NCI-H1048 (cell line): ENCODE results near the gene RABL2B.

Experiments
- DNase-seq: peaks from one replicate; lab custom pipeline; 2025; lab: John Stamatoyannopoulos, UW

The RABL2B gene

DNA sequence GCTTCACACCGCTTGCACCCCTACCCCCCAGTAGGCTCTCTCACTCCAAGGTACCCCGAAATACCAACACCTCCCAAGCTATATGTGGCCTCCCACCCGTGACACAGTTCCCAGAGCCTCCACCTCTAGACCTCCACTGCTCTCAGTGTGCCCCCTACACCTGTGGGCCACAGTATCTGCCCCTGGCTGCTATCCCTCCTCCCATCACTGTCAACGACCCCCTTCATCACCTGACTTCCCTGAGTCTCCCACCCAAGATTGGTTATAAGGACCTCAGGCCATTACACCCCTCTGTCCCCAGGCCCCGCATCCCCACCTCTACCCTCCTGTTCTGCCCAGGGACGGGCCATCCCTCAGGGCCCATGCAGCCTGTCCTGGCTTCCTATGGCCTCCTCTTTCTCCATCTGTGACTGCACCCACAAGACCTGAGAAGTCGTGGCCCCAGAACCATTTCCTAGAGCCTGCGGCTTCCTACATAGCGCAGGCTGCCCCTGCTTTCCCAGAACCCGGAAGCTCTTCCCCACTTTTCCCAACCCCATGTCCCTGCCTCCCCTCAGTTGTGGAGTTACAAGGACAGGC is 44.7 kb downstream of the RABL2B start:
- no peak for DNase-seq

DNA sequence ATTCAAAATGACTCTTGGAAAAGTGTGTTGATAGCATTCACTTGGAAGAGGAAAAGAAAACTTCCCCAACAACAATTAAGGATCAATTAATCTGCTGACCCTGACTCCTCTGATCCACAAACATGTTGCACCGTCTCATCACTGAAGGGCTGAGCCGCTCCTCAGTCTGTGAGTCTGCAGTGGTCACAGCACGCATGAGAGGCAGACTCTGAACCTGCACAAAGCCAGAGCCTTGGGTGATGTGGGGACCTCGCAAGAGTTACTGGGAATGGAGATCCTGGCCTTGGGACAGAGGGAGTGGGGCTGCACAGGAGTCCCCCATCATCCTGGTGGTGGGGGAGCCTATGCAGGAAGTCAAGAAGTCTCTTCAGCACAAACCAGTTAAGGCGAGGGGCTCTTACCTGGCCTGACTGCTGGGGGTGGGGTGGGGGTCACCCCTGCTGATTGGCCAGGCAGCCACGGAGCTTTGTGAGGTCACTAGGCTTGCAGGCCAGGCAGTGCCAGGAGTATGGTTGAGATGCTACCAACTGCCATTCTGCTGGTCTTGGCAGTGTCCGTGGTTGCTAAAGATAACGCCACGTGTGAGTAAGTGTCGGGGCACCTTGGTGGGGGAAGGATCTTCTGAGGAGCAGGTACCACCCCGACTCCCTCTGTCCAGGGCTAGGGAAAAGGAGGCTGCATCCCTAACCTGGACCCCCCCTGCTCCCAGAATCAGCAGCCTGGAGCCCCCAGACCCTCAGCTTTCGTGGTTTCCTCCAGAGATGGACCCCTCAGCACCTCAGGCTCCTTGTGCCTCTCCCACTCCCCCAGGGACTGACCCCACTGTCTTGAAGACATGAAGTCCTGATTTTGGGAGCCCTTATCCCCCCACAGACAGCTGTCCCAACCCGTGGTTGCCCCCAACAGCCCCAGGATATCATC is 45.4 kb downstream of the RABL2B start, which contains the start of gene ACR:
ACR (plus strand) TSS at position 477 of the 921 bp plus-strand sequence; CDS start at position 509, 32 bp downstream.
- DNase-seq, result no peak

DNA sequence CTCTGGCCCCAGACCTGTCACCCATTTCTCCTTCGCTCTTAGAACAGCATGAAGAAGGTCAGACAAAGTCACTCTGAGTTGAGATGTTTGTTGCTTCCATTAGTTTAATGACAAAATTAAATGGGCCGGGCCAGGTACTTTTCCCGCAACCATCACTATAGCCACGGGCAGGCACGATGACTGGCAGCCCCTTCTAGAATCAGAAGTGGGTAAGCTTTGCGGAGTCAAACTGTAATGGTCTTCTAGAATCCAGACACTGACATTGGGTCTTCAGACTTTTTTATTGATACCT is 47.8 kb downstream of the RABL2B start:
- no peak for DNase-seq

DNA sequence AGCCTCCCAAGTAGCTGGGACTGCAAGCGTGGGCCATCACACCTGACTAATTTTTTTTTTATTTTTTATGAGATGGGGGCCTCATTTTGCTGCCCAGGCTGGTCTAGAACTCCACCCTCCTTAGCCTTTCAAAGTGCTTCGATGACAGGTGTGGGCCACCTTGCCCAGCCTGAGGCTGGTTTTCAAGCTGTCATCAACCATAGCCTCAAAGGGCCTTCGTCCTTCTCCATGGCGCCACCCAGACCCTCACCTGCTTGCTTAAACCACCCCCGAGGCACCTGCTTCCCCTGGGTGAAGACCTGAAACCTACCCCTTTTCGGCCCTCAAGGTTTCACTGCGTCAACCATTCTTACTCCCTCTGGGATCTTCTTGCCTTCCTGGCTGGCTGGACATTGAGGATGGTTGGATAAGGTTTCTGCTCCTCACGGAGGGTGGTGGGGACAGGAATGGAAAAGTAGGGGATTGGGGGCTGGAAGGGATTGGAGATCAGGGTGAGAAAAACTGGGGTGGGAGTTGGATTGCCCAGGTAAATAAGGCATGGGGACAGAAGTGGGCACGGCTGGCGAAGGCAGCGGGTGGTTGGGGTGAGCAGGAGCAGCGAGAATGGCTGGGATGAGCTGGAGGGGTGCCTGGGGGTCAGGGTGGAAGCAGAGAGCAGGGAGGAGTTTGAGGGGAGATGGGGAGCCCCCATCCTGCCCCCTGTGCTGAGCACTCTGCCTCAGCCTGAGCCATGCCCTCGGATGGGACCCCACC is 48.3 kb downstream of the RABL2B start:
- DNase-seq, result no peak

DNA sequence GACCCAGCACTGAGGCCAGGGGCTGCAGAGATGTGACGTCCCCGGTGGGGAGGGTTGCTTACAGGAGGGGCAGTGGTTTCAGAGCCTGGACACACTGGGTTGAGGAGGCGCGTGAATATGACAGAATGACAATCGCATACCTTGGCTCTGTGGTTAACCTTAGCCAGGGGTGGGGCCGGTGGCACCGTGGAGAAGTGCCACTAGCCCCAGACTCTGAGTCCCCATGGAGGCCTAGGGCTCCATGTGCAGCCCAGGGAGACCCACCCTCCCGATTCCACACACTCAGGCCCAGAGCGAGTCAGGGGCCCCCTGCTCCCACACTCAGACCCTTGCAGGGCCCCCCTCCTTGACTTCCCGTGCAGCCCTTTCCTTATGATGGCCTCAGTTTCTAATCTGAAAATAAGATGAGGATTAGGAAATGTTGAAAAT is 49.1 kb downstream of the RABL2B start:
- DNase-seq, result no peak

DNA sequence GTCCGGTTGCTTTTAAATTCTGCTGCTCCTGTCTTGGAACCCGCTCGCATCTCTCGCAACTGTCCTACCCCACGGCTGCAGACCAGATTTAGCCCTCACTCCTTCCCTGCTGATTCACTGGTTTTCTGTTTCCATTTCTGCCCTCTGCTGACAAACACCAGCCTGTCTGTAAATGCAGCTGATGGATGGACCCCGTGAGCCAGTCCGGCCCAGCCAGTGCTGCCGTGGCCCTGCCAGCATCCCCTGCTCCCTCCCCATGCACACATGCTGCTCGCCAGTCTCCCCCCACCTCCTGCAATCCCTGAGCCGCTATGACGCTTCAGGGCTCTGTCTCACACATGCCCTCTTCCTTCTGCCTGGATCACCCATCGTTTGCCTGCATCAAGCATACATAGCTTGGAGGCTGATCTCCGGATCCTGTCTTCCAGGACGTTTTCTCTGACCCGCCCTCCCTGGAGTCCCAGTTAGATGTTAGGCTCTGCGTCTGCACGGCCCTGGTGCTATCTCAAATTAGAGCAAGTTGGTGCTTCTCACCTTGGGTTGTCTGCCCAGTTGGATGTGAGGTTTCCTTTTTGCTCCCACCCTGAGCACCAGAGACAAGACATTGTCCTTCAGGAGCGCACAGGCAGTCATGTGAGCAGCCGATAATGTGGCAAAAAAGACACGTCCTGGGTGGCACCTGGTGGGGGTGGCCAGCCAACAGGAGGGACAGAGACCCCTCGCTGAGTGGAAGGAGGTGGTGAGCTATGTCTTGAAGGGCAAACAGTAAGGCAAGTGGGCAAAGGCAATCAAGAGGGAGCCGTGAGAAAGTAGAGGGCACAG is 49.7 kb downstream of the RABL2B start:
- DNase-seq, result no peak

DNA sequence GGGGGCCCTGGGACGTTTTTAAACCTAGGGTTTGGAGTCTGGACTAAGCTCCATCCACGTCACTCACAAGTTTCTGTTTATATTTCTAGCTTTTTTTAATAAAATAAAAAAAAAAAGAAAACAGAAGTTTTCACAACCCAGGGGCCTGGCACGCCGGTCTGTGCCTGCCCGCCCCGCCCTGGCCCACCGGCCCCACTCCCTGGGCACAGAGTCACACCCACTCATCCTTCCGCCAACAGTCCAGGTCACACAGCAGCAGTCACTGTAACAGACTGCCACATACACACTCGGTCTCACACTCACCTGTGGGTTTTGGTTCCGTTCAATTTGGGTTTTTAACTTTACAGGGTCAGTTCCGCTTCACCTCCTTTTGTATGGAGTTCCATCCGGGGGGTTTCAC is 50.8 kb downstream of the RABL2B start:
- DNase-seq, result no peak

DNA sequence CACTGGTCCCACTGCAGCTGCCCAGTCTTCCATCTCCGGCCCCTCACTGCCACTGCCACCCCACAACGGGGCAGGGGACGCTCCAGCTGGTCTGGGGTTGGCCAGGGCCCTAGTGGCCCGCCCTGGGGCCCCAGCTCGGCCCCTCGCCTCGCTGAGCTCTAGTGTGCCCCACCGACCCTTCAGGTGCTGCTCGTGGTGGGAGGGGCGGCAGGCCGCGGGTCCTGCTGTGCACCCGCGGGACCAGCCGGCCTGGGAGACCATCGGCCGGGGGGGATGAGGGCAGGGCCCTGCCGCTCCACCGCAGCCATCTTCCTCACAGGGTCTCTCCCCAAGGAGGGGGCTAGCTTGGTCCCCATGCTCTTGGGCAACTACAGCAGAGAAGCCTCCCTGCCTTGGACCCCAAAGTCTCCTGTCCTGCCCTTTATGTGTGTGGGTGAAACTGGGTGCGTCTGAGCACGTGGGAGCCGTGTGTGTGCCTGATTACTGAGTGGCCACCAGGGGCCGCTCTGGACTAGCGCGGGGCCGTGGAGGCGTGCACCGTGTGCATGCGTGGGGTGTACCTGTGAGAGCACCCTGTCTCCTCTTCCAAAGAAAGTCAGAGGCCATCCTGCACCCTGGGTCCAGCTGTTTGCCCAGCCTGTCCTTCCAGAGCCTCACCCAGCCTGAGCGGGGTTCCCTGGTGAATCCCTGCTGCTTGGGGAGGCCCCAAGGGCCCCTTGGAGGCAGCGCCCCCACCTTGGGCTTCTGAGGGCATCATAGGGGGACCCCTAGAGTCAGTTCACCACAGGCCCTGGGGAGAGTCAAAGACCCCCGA is 51.4 kb downstream of the RABL2B start:
- DNase-seq, result no peak

DNA sequence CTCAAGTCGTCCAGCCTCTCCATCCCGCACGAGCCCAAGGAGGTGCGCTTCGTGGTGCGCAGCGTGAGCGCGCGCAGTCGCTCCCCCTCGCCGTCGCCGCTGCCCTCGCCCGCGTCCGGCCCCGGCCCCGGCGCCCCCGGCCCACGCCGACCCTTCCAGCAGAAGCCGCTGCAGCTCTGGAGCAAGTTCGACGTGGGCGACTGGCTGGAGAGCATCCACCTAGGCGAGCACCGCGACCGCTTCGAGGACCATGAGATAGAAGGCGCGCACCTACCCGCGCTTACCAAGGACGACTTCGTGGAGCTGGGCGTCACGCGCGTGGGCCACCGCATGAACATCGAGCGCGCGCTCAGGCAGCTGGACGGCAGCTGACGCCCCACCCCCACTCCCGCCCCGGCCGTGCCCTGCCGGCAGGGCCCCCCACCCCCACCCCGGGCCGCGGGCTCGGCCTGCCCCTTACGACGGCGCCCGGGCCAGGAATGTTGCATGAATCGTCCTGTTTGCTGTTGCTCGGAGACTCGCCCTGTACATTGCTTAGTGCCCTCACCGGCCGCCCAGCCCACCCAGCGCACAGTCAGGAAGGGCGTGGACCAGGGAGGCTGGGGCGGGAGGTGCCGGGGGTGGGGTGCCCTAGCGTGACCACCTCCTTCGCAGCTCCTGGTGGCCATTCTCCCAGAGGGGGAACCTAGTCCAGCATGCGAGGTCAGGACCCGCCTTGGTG is 52.3 kb downstream of the RABL2B start:
- no peak for DNase-seq

DNA sequence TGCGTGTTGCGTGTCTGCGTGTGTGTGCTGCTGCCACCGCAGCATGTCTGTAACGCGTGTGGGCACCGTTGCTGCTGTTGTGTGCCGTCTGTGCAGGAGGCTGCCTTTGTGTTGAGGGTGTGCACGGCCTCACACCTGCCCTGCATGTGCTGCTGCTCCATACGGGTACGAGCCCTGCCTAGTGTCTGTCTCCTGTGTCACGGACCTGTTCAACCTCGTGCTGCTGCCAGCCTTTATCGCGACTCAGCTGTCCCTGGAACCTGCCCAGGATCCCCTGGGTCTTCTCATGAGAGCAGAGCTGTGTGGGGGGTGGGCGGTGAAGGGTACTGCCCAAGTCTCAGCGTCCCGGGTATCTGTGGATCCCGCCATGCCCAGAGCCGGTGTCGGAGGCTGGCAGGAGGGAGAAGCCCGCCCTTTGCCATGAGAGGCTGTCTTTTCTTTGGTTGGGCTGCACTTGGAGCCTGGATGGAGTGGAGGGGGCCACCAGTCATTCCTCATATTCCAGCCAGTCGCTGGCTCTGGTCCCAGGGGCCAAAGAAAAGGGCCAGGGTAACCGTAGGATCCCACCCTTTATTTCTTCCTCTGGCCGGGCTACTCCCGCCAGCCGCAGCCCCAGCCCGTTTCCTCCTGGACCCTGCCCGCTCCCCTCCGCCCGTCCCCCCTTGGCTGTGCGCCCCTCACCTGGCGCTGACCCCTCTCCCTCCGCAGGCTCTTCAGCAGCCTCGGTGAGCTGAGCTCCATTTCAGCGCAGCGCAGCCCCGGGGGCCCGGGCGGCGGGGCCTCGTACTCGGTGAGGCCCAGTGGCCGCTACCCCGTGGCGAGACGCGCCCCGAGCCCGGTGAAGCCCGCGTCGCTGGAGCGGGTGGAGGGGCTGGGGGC is 53.2 kb downstream of the RABL2B start:
- no peak for DNase-seq

DNA sequence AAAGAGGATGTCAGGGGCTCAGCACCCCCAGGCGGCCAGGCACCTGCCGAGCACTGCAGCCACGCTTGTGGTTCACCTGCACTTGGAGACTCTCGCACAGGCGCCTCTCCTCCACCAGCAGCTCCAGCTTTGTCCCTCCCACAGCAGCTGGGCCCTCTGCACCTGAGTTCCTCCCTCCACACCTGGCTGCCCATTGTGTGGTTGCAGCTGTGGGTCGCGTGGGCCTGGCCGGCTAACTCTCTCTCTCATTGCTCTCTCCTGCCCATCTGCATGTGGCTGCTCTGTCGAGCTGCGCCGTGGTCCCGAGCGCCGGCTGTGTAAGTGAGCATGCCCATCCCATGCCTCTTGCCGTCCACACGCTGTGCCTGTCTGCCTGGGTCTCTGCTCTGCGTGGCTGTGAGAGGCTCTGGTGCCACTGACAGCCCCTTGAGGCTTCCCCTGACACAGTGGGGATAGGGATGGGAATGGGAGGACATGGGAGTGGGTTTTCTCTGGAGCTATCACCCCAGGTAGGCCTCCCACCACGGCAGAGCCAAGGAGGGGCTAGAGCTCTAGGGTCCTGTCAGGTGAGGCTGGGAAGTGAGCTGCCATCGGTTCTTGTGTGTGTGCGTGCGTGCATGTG is 53.9 kb downstream of the RABL2B start:
- no peak for DNase-seq

DNA sequence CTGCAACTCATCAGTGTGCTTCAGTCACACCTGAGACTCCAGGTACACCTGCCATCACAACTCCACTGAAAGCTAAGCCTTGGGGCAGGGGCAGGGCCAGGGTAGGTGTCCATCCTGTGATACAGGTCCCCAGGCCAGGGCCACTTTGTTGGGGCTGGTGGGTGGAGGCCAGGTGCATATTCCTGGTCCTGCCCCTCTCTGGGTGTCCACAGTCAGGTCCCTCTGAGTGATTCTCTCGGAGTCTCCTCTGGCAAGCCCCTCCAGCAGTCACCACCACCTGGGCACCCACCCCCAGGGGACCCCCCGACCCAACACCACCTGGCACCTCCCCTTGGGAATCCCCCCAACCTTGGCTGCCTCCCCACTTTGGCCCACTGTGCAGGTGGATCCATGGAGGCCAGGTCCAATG is 54.9 kb downstream of the RABL2B start:
- DNase-seq, result no peak

DNA sequence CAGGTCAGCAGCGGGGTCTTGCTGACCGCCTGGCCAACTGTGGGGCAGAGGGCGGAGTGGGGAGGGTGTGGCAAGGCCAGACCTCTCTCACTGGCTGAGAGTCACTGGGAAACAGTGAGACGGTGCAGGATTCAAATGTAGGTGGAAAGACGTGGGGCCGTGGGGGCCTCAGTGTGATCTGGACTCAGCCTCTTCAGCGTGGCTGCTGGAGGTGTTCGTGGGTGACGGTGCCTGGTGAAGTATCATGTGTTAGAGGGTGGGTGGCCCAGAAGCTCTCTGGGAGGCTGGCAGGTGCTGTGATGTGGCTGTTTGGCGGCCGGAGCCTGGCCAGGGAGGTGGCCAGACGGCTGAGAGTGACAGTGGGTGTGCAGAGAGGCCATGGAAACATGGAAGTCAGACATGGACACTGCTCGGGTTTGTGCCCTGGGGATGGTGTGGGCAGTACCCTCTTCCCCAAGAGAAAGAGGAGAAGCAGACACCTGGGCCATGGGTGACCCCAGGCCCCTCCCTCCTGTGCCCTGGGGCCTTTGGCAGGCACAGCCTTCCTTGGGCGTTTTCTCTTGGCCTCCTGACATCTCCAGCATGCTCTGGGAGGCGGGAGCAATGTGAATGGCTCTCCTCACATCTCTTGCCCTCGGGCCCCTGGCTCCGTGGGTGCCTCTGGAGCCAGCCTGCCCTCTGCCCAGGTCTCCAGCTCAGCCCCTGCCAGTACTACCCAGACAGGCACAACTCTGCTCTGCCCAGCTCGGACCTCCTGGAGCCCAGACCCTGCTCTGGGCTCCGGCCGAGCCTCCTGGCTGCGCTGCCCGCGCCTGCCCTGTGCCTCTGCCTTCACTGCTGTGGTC is 55.5 kb downstream of the RABL2B start:
- DNase-seq, result no peak

DNA sequence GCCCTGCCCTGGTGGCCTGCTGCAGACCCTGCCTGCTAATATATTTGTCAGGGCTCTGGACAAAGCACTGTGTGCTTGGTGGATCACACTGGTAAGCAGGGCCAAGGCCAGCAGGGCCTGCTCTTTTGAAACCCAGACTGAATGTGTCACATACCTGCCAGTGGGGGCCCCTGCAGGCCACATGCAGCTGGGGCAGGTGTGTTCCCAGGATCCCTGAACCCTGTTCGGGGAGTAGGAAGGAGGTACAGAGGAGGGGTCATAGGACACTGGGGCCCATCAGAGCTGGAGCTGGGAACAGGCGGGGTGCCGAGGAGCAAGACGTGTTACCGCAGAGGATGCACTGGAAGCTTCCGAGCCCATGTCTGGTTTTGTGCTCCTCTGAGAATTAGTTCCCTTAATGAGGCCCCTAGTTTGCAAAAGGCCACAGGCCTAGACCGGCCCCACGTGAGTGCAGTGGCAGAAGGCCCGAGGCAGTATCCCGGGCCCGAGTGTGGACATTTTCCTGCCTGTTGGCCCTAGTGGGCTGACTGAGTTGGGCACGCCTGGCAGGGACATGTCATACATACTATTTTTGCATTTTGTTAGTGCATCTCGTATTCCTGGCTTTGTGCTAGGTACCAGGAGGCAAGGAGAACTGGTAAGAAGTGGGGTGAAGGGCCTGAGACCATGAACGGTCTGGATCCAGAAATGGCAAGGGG is 56.6 kb downstream of the RABL2B start:
- DNase-seq, result no peak

DNA sequence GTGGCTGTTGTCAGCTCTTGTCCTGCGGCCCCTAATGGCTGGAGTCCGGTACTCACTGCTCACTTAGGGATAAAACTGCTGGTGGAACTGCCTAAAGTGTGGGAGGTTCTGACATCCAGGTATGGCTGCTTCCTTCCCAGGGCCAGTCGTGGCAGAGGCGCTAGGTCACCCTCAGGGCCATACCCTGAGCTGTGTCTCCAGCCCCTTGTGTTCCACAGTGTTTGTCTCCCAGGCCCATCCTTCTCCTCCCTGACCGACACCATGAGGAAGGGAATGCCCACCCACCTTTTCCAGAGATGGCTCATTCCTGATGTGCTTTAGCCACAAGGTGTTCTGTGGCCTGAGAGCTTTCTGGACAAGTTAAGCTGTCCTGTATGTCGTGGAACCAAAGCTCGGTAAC is 57.8 kb downstream of the RABL2B start:
- DNase-seq, result no peak

DNA sequence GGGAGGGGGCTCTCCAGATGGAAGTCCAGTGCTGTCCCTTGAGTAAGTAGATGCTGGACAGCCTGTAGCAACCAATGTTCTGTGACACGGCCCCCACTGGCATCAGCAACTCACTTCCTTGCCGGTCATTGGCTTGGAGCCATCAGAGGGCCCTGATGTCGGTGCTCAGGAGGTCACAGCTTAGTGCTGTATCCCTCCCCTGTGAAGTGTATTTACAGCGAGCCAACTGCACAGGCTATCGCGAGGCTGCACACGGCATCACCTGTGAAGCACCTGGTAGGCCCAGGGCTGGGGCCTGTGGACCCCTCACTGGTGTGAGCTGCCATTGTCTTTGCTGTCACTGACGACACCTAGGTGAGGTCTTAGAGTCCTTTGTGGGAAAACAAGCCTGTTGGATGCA is 58.8 kb downstream of the RABL2B start:
- no peak for DNase-seq

DNA sequence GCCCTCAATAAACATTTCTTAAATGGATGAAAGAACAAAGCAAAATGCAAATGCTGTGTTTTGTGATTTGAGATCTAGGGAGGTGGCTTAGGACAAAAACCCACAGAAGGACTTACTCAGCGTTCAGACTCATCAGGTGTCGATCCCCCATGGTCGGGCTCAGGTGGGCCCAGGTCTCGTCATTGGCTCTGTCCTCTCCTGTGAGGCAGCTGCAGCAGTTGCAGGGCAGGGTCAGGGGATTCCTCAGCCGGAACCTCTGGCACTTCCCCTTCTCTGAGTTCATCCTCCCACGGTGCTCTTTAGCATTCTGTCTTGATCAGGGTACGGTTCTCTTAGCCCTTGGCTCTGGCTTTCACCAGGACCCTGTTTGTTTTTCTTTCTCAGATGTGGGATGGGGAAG is 59.4 kb downstream of the RABL2B start:
- DNase-seq, result no peak
